SIG-M5 treated with dmso at 0.1 percent for 504 hours (cell line): Measurements from ENCODE around the gene ANKRD39.
"Not testable (repeated sequence)": the region's sequence is repeated elsewhere in the genome, so short reads cannot be mapped to it uniquely, and the experiment has no call there.

Experiments used
- DNase-seq: peaks from one replicate; lab custom pipeline; 2025; ENCODE audit not compliant: unreplicated experiment; lab: John Stamatoyannopoulos, UW

Gene ANKRD39

DNA sequence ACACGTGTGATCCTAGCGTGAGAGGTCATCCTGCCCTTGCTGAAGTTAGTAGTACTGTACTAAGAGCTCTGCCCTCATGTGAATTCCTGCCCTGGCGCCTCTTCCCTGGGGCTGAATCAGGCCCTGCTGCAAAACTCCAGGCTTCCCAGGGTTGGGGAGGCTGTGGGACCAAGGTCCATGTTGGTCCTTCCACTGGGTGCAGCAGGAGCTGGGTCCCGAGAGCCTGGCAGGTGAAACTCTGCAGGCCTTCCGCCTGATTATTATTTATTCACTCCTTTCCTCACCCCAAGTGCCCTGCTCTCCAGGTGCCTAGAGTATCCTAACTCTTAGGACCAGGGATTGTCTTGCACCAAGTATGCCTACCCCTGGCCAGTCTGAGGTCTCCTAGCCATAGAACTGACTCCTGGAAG, 47.0 kb downstream of the ANKRD39 start:
- no peak for DNase-seq

DNA sequence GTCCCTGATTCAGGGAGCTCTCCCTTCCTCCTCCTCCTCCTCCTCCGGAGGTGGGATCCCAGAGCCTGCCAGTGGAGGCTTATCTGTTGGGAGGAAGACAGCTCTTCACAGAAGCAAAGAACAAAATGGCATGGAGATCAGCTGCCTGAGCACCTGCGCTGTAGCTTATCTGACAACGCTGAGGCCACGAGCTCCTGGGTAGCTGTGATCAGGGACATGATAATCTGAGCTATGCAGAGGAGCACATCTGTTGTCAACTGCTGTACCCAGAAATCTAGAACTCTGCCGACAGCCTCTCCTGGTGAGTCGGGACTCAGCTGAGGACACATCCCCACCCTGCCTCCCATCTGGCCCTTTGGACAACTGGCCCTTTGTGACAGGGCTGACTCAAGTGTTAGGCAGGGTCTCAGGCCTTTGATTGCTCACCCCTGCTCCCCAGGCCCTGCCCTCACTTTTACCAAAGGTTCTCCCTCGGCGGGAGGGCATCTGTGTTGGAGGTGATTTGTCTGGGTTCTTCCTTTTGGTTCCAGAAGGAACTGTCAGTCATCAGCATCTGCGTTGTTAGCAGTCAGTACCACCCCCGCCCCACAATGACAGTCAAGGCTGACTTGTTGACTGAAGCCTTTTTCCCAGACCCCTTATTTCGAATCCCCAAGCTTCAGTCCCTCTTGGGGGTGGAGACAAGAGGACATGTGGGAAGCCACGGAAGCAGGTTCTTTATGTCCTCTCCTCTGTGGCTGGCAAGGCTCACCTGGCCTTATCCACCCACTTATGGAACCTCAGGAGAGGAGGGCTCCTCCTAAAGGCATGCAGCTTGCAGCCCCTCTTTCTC, 47.6 kb downstream of the ANKRD39 start:
- DNase-seq = no peak

DNA sequence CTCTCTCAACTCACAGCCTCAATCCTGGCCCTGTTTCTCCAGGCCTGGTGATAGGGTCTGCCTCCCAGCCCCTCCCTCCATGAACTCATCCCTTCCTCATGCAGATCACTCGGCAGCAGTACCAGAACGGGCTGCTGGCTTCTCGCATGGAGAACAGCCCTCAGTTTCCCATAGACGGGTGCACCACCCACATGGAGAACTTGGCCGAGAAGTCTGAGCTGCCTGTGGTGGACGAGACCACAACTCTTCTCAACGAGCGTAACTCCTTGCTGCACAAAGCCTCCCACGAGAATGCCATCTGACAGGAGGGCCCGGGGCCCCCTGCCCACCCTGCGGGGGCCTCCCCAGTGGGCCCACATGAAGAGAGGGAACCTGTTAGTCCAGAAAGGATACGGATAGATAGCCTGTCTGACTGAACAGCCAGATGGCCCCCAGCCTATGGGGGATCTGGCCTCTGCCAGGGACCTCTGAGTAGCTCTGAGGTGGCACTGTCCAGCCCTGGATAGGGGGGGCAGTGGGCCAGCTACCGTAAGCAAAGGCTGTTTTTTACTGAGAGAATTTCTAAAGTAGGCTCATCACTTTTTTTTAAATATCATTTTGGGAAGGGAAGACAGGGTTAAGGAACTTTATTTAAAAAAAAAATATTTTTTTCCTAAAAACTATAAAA, 48.5 kb downstream of the ANKRD39 start:
- DNase-seq = no peak

DNA sequence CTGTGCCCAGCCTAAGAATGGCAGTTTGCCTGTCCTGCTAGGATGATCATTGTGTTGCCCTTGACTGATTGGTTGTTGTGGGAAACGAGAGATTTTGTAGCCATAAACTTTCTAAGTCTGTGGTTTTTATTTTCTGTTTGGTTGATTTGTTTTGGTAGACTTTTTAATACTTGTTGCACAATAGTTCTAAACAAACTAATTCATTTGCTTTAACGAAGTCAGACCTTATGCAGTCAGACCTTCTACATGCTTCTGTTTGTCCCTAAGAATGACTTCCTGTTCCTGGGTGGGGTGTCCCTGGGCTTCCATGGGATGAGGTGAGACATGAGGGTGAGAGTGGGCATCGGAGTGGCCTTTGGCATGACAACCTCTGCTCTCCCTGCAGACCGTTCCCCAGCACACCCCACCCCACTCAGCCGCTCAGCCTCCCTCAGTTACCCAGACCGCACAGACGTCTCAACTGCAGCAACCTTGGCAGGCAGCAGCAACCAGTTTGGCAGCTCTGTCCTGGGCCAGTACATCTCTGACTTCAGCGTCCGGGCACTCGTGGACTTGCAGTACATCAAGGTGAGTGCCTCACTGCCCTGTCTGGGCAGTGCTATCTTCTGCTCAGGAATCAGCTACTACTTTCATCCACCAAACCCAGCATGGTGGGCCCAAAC, 49.5 kb downstream of the ANKRD39 start:
- no peak for DNase-seq

DNA sequence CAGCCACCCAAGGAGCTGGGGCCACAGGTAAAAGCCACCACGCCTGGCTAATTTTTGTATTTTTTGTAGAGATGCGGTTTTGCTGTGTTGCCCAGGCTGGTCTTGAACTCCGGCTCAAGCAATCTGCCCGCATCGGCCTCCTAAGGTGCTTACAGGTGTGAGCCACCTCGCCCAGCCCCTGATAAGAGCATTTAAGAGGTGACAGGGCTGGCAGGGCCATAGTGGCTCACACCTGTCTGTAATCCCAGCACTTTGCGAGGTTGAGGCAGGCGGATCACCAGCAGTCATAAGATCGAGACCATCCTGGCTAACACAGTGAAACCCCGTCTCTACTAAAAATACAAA, 50.7 kb downstream of the ANKRD39 start:
- no peak for DNase-seq

DNA sequence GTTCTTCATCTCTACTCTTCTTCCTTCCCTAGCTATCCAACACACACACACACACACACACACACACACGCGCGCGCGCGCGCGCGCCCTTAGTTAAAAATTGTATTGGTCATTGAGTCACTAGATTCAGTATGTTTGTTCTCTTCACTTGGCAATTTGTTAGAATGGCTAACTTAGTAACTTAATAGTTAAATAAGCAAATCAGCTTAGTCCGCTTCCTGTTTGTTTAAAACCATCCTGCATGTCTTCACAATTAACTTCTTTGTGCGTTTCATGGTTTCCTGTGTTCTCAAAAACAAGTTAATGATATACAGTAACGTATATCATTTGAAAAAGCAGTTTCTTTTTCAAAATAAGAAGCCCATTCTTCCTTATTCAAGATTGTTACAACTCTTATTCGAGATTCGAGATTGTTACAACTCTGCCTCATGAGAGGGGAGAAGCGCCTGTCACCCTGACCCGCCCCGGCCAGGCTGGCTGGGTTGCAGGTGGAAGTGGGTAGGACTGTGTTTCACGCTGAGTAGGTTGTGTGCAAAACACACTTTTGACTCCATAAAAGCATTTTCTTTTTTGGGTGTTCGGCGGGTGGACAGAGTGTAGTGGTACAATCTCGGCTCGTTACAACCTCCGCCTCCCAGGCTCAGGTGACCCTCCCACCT, 51.2 kb downstream of the ANKRD39 start:
- no peak for DNase-seq

DNA sequence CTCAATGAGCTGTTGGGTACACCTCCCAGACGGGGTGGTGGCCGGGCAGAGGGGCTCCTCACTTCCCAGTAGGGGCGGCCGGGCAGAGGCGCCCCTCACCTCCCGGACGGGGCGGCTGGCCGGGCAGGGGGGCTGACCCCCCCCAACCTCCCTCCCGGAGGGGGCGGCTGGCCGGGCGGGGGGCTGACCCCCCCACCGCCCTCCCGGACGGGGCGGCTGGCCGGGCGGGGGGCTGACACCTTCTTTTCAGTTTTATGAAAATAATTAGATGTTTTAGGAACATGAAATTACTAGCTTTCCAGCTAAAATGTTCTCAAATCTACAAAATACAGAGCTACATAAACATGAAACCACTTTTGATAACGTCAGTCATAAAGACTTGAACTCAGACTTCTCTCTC, 51.9 kb downstream of the ANKRD39 start:
- not testable (repeated sequence) for DNase-seq

DNA sequence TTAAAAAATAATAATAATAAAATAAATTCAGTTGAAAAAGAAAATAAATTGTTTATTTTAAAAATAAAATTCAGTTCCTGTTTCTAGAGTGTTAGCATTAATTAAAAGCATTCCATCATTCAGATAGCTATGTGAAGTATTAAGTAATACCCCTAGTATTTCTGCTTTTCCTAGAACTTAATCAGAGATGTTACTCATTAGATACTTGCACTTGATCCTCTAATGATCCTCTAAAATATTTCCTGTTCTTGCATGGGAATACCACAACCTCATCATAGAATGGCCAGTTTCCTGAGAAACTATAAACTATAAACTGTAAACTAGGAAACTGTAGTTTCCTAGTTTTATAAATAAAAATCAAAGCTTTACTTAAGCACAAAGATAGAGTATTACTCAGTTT, 52.8 kb downstream of the ANKRD39 start:
- no peak for DNase-seq

DNA sequence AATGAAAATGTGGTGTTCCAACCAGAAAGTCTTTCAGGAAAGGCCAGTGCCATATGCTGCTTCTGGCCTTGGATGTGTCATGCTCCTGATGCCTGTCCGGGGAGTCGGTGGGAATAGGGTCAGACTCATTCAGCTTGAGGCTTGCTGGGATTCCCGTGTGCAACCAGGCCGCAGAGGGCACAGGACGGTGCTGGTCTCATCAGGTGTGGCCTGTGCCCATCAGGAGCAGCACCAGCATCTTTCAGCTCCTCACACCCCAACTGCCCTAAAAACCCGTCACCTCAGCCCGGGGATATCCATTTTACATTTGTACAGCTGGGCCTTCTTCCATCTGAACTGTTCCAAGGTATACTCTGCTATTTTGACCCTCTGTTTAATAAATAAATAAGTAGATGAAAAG, 55.1 kb downstream of the ANKRD39 start:
- DNase-seq = no peak

DNA sequence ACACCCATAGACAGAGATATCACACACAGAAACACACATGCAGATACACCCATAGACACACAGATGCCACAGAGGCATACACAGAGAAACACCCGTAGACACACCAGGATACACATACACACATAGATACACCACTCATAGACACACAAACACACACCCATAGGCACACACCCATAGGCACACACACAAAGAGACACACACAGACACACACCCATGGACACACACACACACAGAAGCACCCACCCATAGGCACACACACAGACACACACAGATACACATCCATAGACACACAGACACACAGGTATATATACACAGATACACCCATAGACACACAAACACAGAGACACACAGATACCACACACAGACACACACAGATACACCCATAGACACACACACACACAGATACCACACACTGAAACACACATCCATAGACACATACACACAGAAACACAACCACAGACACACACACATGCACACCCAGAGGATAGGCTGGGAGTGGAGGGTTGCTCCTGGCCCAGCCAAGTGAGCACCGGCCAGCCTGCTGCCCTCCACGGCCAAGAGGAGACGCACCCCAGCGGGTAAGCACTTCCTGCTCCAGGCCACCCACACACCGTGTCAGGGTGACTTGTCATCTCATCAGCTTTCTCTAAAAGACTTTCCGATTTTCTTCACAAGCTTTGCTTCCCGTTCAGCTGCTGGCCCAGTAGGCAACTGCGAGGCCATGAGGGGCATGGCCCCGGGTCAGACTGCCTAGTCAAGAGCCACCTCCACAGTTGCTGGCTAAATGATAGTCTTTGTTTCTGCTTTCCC, 55.8 kb downstream of the ANKRD39 start:
- no peak for DNase-seq

DNA sequence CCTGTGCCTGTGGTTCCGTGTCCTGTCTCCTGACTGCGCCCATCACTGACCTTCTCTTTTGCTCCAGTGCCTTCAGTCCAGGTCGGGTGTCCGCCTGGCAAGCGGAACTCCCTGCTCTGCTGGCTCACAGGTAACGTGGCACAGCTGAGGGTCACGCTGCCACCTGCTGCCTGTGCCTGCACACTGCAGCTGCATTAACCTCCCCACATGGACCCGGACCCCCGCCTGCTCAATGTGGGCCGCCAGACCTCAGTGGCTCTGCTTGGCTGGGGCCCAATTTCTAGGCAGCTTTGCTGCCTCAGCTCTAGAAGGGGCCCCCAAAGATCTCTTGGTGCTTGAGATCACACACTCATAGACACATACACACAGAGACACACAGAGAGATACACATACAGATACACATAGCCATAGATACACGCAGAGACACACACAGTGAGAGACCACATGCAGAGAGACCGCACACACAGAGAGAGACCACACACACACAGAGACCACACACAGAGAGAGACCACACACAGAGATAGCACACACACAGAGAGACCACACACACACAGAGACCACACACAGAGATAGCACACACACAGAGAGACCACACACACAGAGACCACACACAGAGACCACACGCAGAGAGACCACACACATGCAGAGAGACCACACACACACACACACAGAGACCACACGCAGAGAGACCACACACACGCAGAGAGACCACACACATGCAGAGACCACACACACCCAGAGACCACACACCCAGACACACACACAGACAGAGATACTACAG, 56.6 kb downstream of the ANKRD39 start:
- peak; percentile 48 for DNase-seq

DNA sequence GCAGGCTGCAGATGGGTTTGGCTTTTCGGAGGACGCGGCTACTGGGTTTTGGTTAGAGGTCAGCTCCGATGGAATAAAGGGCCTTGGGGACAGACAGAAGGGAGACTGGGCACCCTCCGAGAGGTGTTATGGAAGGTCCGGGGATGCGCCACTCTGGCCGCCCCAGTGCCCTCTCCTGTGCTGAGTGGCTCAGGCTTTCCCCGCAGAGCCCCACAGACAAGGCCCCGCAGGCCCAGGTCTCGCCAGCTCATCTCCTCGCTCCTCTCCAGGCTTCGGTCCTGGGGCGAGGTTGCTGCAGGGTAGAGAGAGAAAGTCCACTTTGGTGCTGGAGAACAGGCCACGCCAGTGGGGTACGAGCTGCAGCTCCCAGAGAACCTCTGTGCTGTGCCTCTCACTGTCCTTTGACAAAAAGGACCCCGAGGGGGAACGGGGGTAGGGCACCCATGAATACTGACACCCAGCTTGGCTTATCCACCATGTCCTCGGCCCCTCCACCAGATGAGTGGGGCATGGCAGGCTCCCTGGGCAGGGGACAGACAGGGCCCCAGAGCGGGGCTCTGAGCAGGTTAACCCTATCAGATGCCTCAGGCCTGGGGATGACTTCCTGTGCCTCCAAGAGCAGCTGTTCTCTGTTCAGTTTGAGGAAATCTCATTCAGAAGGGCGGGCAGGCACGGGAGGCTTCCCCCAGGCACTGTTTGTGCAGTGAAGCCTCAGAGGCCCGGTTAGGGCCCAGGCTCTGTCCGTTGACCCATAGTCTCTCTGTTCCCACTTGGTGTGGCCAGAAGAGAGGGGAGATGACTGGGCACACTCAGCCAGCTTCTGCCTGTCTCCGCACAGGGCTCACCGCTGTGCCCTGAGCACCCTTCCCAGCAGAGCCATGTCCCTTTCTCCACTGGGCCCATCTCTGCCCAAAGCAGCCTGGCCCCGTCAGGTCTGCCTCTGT, 57.5 kb downstream of the ANKRD39 start:
- DNase-seq = no peak

DNA sequence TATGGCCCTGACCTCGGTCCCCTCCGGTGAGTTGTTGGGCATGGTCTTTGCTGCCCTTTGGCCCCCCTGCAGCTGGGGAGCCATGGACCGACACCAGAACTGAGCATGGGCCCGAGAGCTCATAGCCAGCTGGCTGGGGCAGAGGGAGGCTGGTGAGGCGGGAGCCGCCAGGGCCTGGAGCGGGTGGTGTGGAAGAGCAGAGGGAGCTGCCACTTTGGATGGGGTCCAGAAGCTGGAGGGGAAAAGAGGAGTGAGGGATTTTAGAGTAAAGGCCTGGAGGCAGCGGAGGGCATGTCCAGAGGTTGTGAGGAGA, 58.2 kb downstream of the ANKRD39 start:
- no peak for DNase-seq

DNA sequence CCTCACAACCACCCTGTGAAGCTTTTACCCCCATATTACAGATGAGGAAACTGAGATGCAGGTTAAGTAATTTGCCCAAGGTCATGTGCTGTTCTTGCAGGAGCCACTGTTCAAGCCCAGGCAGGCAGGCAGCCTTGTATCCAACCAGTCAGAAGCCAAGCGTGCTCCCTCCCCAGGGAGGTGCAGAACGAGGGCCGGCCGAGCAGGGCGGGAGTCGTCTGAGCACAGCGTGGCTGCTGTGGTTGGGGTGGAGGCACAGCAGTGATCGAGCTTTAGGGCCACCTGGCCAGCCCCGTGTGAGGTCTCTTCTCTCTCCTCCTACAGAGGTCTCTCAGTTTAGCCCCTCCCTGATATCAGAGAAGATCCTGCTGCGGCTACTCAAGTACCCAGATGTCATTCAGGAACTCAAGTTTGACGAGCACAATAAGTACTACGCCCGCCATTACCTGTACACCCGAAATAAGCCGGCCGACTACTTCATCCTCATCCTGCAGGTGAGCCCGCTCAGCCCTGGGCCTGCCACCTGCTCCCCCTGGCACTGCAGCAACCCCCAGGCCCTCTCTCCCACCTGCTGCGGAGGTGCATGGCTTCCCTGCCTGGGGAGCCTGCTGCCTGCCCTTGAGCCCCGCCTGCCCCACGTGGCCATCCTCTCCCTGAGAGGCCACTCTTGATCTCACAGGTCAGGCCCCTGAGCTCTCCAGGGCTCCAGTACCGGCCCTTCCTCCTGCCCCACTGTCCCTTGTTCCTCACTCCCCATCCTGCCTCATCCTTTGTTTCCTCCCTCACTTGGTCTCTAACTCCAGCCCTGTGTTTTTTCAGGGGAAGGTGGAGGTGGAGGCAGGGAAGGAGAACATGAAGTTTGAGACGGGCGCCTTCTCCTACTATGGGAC, 58.8 kb downstream of the ANKRD39 start:
- DNase-seq = no peak
